Keratinocyte (primary cell): ENCODE data around the gene DOK6. TPM values are rescaled to one million over a fixed set of nuclear protein-coding genes. Genes with fewer than 3 reads are reported as not detected.

Experiments used
- DNase-seq: peaks from one replicate; pipeline ENCODE4 v3.0.0-alpha.2; 2011; ENCODE audit warnings: low read depth, missing footprints, low spot score
- FAIRE-seq: peaks from 2 replicates; lab custom pipeline; 2011; peaks lifted over from hg19 to GRCh38; lab: Jason Lieb, UNC
- H2AFZ ChIP-seq: 2 replicates; pipeline ENCODE4 v1.6.0; 2012; ENCODE audit warnings: low read length, control low read depth, inconsistent platforms; ENCODE audit not compliant: control insufficient read depth
- H3K27ac ChIP-seq: 2 replicates; pipeline ENCODE4 v1.5.1; 2011; ENCODE audit warnings: low read length; ENCODE audit not compliant: control insufficient read depth, insufficient read depth
- H3K27me3 ChIP-seq: 3 replicates; pipeline ENCODE4 v1.6.0; 2011; ENCODE audit warnings: low read length; ENCODE audit not compliant: control insufficient read depth, insufficient read depth; ENCODE audit errors: extremely low read depth
- H3K36me3 ChIP-seq, 2 experiments: 2 replicates in 1 of 2; 3 replicates in 1 of 2; pipeline ENCODE4 v1.5.1; 2011; ENCODE audit warnings: low read length in 2 of 2, mild to moderate bottlenecking in 1 of 2; ENCODE audit not compliant: control insufficient read depth in 2 of 2, insufficient read depth in 2 of 2; ENCODE audit errors: extremely low read depth in 1 of 2
- H3K4me1 ChIP-seq: 3 replicates; pipeline ENCODE4 v1.5.1; 2011; ENCODE audit warnings: low read length; ENCODE audit not compliant: control insufficient read depth, insufficient read depth; ENCODE audit errors: extremely low read depth
- H3K4me2 ChIP-seq: 3 replicates; pipeline ENCODE4 v1.6.0; 2011; ENCODE audit warnings: low read depth, low read length; ENCODE audit not compliant: control insufficient read depth, insufficient read depth; ENCODE audit errors: extremely low read depth
- H3K4me3 ChIP-seq, 3 experiments: fragments of 200-600 bp in 1 of 3; sonication (generic) in 1 of 3; 2 replicates in 2 of 3; 3 replicates in 1 of 3; pipeline ENCODE4 v1.5.1; 2011 to 2016; ENCODE audit warnings: low read length in 3 of 3, mild to moderate bottlenecking in 3 of 3, control low read depth in 2 of 3, inconsistent platforms in 1 of 3, low read depth in 1 of 3, mixed read lengths in 1 of 3, mixed run types in 1 of 3, moderate library complexity in 1 of 3; ENCODE audit not compliant: control insufficient read depth in 2 of 3, insufficient read depth in 2 of 3; ENCODE audit errors: extremely low read depth in 1 of 3
- H3K79me2 ChIP-seq: 2 replicates; pipeline ENCODE4 v1.6.0; 2012; ENCODE audit warnings: low read length; ENCODE audit not compliant: control insufficient read depth, insufficient read depth
- H3K9ac ChIP-seq: 3 replicates; pipeline ENCODE4 v1.6.0; 2011; ENCODE audit warnings: low read length; ENCODE audit not compliant: control insufficient read depth, insufficient read depth; ENCODE audit errors: extremely low read depth
- H3K9me1 ChIP-seq: 3 replicates; pipeline ENCODE4 v1.6.0; 2011; ENCODE audit warnings: low read length; ENCODE audit not compliant: control insufficient read depth, insufficient read depth; ENCODE audit errors: extremely low read depth
- H3K9me3 ChIP-seq: 2 replicates; pipeline ENCODE4 v1.5.1; 2012; ENCODE audit warnings: low read depth, low read length; ENCODE audit not compliant: control insufficient read depth
- H4K20me1 ChIP-seq: 3 replicates; pipeline ENCODE4 v1.6.0; 2011; ENCODE audit warnings: low read length; ENCODE audit not compliant: control insufficient read depth, insufficient read depth; ENCODE audit errors: extremely low read depth
- EZH2 ChIP-seq: IDR thresholded peaks from one replicate; pipeline ENCODE4 v1.6.1; 2012; ENCODE audit warnings: inconsistent platforms, mild to moderate bottlenecking, low read length, moderate library complexity
- dilution Hi-C: fragments of 300-500 bp; cut with MboI; formaldehyde crosslinking; loops from one replicate; pipeline ENCODE4 v1.7.0; 2020; ENCODE audit warnings: low sequenced_read_pairs; ENCODE audit not compliant: extremely low pct_ligation_motif_present
- polyA plus RNA-seq, 5 experiments: library from polyadenylated mRNA; depleted of rRNA in 3 of 5; stranded (reverse) in 3 of 5; stranded (forward) in 1 of 5; unstranded in 1 of 5; fragments of >200 nt; gene quantifications; 1 replicate in 1 of 5; 2 replicates in 3 of 5; 3 replicates in 1 of 5; pipeline versions ENCODE4 v1.2.1 to v1.2.3, GENCODE V29; 2011 to 2012; ENCODE audit warnings: missing spikeins in 2 of 5, low read depth in 1 of 5, low replicate concordance in 1 of 5
- TF ChIP-seq, protein P1 (sequence below), 3 experiments: IDR thresholded peaks in 1 of 3; conservative IDR thresholded peaks in 1 of 3; optimal IDR thresholded peaks in 1 of 3; 2 replicates in 2 of 3; 3 replicates in 1 of 3; pipeline versions ENCODE3 to v1.5.1; 2011; ENCODE audit warnings: low read length in 3 of 3, mild to moderate bottlenecking in 3 of 3, moderate library complexity in 2 of 3, control low read depth in 1 of 3, inconsistent platforms in 1 of 3; ENCODE audit not compliant: insufficient read depth in 2 of 3; ENCODE audit errors: extremely low read depth in 1 of 3

Gene DOK6
- polyA plus RNA-seq, 1 donor (not counting 4 experiments of a cell fraction or from before 2014, with no cell fraction given): not detected

DNA sequence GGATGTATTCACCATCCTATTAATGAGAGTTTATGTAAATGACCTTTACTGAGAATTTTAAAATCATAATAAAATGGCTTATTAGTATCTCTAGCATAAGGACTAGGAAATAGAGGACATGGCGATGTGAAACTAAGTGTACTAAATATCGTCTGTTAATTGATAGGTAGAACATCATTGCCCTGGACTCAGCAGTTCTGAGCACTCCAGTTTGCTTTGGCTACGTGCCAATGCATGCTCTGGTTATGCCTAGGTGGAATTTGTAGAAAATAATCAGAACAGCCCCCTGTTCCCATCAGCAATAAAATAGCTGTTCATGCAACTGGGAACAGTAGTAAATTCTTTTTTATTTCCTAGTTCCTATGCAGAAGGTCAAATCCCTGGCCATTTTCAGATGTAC, 247.8 kb downstream of the DOK6 start:
- no peaks in the 10 kb centered on the region for H4K20me1 ChIP-seq
- H3K9me1 ChIP-seq: no peaks in the 10 kb centered on the region
- FAIRE-seq: no peak
- dilution Hi-C loops: no loop called here
- H3K4me1 ChIP-seq: no peaks in the 10 kb centered on the region
- H3K9ac ChIP-seq: no peak overlapping the region
- TF ChIP-seq, protein P1, sequence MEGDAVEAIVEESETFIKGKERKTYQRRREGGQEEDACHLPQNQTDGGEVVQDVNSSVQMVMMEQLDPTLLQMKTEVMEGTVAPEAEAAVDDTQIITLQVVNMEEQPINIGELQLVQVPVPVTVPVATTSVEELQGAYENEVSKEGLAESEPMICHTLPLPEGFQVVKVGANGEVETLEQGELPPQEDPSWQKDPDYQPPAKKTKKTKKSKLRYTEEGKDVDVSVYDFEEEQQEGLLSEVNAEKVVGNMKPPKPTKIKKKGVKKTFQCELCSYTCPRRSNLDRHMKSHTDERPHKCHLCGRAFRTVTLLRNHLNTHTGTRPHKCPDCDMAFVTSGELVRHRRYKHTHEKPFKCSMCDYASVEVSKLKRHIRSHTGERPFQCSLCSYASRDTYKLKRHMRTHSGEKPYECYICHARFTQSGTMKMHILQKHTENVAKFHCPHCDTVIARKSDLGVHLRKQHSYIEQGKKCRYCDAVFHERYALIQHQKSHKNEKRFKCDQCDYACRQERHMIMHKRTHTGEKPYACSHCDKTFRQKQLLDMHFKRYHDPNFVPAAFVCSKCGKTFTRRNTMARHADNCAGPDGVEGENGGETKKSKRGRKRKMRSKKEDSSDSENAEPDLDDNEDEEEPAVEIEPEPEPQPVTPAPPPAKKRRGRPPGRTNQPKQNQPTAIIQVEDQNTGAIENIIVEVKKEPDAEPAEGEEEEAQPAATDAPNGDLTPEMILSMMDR (optimal IDR thresholded peaks at IDR 0.05 in 1 of 3, IDR thresholded peaks at IDR 0.05 in 1 of 3, conservative IDR thresholded peaks at IDR 0.05 in 1 of 3; ENCODE audit: extremely low read depth in 1 of 3, insufficient read depth in 2 of 3, low read length in 3 of 3): no peak
- no peak for TF ChIP-seq EZH2
- DNase-seq: no peak
- H3K9me3 ChIP-seq: no peaks in the 10 kb centered on the region
- no peak overlapping the region for H2AFZ ChIP-seq
- H3K27ac ChIP-seq: no peak overlapping the region
- H3K27me3 ChIP-seq: no peaks in the 10 kb centered on the region
- H3K36me3 ChIP-seq: no peaks in the 10 kb centered on the region
- H3K79me2 ChIP-seq: no peaks in the 10 kb centered on the region
- H3K4me3 ChIP-seq: no peak overlapping the region
- H3K4me2 ChIP-seq: no peak overlapping the region

DNA sequence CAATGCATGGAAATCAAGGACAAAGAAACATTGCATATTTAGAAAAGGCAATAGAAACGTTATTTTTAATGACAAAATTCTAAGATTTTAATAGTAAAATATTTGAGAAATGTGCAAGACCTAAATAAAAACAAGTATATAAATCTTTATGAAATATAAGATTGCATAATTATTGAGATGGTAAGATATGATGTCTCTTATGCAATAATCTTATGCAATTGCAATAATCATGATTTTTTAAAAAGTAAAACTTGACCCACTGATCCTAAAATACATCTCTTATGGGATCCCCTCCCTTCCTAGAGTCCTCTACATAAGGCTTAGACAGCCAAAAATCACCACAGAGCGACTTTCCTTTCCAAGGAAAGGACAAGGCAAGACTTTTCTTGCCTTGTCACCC, 249.0 kb downstream of the DOK6 start:
- H3K79me2 ChIP-seq: no peaks in the 10 kb centered on the region
- no peaks in the 10 kb centered on the region for H3K9me1 ChIP-seq
- DNase-seq: no peak
- H3K27me3 ChIP-seq: no peaks in the 10 kb centered on the region
- no peak for FAIRE-seq
- dilution Hi-C loops: no loop called here
- TF ChIP-seq, protein P1 (optimal IDR thresholded peaks at IDR 0.05 in 1 of 3, IDR thresholded peaks at IDR 0.05 in 1 of 3, conservative IDR thresholded peaks at IDR 0.05 in 1 of 3; ENCODE audit: extremely low read depth in 1 of 3, insufficient read depth in 2 of 3, low read length in 3 of 3): no peak
- no peak for TF ChIP-seq EZH2
- no peak overlapping the region for H3K4me3 ChIP-seq
- H3K4me2 ChIP-seq: no peak overlapping the region
- no peak overlapping the region for H3K27ac ChIP-seq
- H3K36me3 ChIP-seq: no peaks in the 10 kb centered on the region
- H3K4me1 ChIP-seq: no peaks in the 10 kb centered on the region
- H2AFZ ChIP-seq: no peak overlapping the region
- no peak overlapping the region for H3K9ac ChIP-seq
- H3K9me3 ChIP-seq: no peaks in the 10 kb centered on the region
- H4K20me1 ChIP-seq: no peaks in the 10 kb centered on the region
